SK-N-SH (cell line): ENCODE results near the gene ELMO1. TPM values are rescaled to one million over a fixed set of nuclear protein-coding genes. Genes with fewer than 3 reads are reported as not detected.

ENCODE experiments used
- CTCF ChIA-PET: fragments of 300-600, 350-600 bp; formaldehyde crosslinking; extraction: SDS; loops from one replicate; lab custom pipeline; 2021; lab: Yijun Ruan, JAX
- POLR2A ChIA-PET: fragments of 350-600 bp; sonication (Branson Sonifier 250); formaldehyde crosslinking; extraction: SDS; loops from one replicate; lab custom pipeline; 2020; ENCODE audit warnings: antibody characterized with exemption, inconsistent platforms; lab: Yijun Ruan, JAX
- DNase-seq: peaks from one replicate; pipeline ENCODE4 v3.0.0; 2012
- H2AFZ ChIP-seq: fragments of 200-600 bp; sonication (generic); 2 replicates; pipeline ENCODE4 v1.8.1; 2016; ENCODE audit warnings: antibody characterized with exemption, mild to moderate bottlenecking, low read depth
- H3F3A ChIP-seq: fragments of 200-600 bp; sonication (generic); replicated peaks from 2 replicates; pipeline ENCODE3; 2016; ENCODE audit warnings: antibody characterized with exemption, mild to moderate bottlenecking; ENCODE audit not compliant: insufficient read depth
- H3K27ac ChIP-seq, 2 experiments: fragments of 200-500 bp in 1 of 2; fragments of 200-600 bp in 1 of 2; sonication (Bioruptor generic) in 1 of 2; sonication (generic), shearing (Covaris generic) in 1 of 2; 2 replicates each; pipeline versions ENCODE4 v1.5.1 to v1.6.1; 2014 to 2016; ENCODE audit warnings: low read depth in 2 of 2, inconsistent platforms in 1 of 2, low read length in 1 of 2, mild to moderate bottlenecking in 1 of 2, mixed read lengths in 1 of 2
- H3K27me3 ChIP-seq: fragments of 200-600 bp; sonication (generic), shearing (Covaris generic); 2 replicates; pipeline ENCODE4 v1.6.1; 2016; ENCODE audit warnings: mixed run types; ENCODE audit not compliant: insufficient read depth
- H3K36me3 ChIP-seq, 2 experiments: fragments of 200-500 bp in 1 of 2; fragments of 200-600 bp in 1 of 2; sonication (Bioruptor generic) in 1 of 2; sonication (generic) in 1 of 2; replicated peaks in 1 of 2; 2 replicates each; pipeline versions ENCODE3 to v1.5.1; 2014 to 2016; ENCODE audit warnings: low read length in 1 of 2, mild to moderate bottlenecking in 1 of 2; ENCODE audit not compliant: insufficient read depth in 2 of 2, control insufficient read depth in 1 of 2
- H3K4me1 ChIP-seq, 2 experiments: fragments of 200-500 bp in 1 of 2; fragments of 200-600 bp in 1 of 2; sonication (Bioruptor generic) in 1 of 2; sonication (generic), shearing (Covaris generic) in 1 of 2; 2 replicates each; pipeline versions ENCODE4 v1.5.1 to v1.6.1; 2014 to 2016; ENCODE audit warnings: low read depth in 1 of 2, low read length in 1 of 2, mixed run types in 1 of 2; ENCODE audit not compliant: insufficient read depth in 2 of 2, control insufficient read depth in 1 of 2
- H3K4me2 ChIP-seq: fragments of 200-600 bp; sonication (generic), shearing (Covaris generic); 2 replicates; pipeline ENCODE4 v1.6.1; 2017; ENCODE audit warnings: mixed run types
- H3K4me3 ChIP-seq, 2 experiments: fragments of 200-500 bp in 1 of 2; fragments of 200-600 bp in 1 of 2; sonication (Bioruptor generic) in 1 of 2; sonication (generic), shearing (Covaris generic) in 1 of 2; 2 replicates each; pipeline versions ENCODE4 v1.5.1 to v1.8.1; 2014 to 2016; ENCODE audit warnings: low read depth in 2 of 2, inconsistent platforms in 1 of 2, low read length in 1 of 2, mild to moderate bottlenecking in 1 of 2, mixed read lengths in 1 of 2, moderate library complexity in 1 of 2
- H3K79me2 ChIP-seq: fragments of 200-600 bp; sonication (generic); 2 replicates; pipeline ENCODE4 v1.8.1; 2017; ENCODE audit warnings: mild to moderate bottlenecking; ENCODE audit not compliant: insufficient read depth
- H3K9ac ChIP-seq: fragments of 200-600 bp; sonication (generic); 2 replicates; pipeline ENCODE4 v1.6.1; 2017; ENCODE audit warnings: mixed run types
- H3K9me2 ChIP-seq: fragments of 200-600 bp; sonication (generic); 2 replicates; pipeline ENCODE4 v1.6.1; 2017; ENCODE audit warnings: mixed run types
- H3K9me3 ChIP-seq: fragments of 200-600 bp; sonication (generic); 2 replicates; pipeline ENCODE4 v1.6.1; 2017; ENCODE audit warnings: mixed run types, mild to moderate bottlenecking, moderate library complexity
- H4K20me1 ChIP-seq: fragments of 200-600 bp; sonication (generic); 2 replicates; pipeline ENCODE4 v1.6.1; 2017; ENCODE audit warnings: mild to moderate bottlenecking, mixed run types; ENCODE audit not compliant: insufficient read depth
- CHD2 ChIP-seq: fragments of 150-350 bp; IDR thresholded peaks from 2 replicates; pipeline ENCODE4 v1.6.1; 2018; ENCODE audit warnings: low read length; ENCODE audit not compliant: partially characterized antibody
- ELF1 ChIP-seq: IDR thresholded peaks from 2 replicates; pipeline ENCODE4 v1.4.0; 2012
- EP300 ChIP-seq, 2 experiments: IDR thresholded peaks; 2 replicates each; pipeline versions ENCODE4 v1.4.0 to v1.6.1; 2012; ENCODE audit warnings: borderline replicate concordance in 1 of 2, low read depth in 1 of 2, low read length in 1 of 2
- EZH2phosphoT487 ChIP-seq: fragments of 200-600 bp; sonication (generic); IDR thresholded peaks from 2 replicates; pipeline ENCODE4 v1.6.1; 2017; ENCODE audit warnings: low read depth, mixed run types, mild to moderate bottlenecking, antibody characterized with exemption, moderate library complexity, borderline replicate concordance
- FOXM1 ChIP-seq: IDR thresholded peaks from 2 replicates; pipeline ENCODE4 v1.4.0; 2012; ENCODE audit warnings: low read depth, mild to moderate bottlenecking
- GABPA ChIP-seq: IDR thresholded peaks from 2 replicates; pipeline ENCODE4 v1.4.0; 2012; ENCODE audit warnings: low read depth, mild to moderate bottlenecking
- GATA2 ChIP-seq: sonication (generic); formaldehyde crosslinking; IDR thresholded peaks from 2 replicates; pipeline ENCODE4 v1.5.0; 2020; ENCODE audit warnings: mild to moderate bottlenecking, missing genetic modification reagents
- JUND ChIP-seq: IDR thresholded peaks from 2 replicates; pipeline ENCODE4 v1.4.0; 2012
- MAX ChIP-seq: IDR thresholded peaks from 2 replicates; pipeline ENCODE4 v1.4.0; 2012; ENCODE audit warnings: low read depth
- MEF2A ChIP-seq: IDR thresholded peaks from 2 replicates; pipeline ENCODE4 v1.4.0; 2012; ENCODE audit warnings: low read depth, borderline replicate concordance
- MXI1 ChIP-seq: IDR thresholded peaks from 2 replicates; pipeline ENCODE4 v1.6.1; 2012; ENCODE audit warnings: mild to moderate bottlenecking, low read depth, low read length, improper control_type of control experiment
- NFIC ChIP-seq: IDR thresholded peaks from 2 replicates; pipeline ENCODE4 v1.4.0; 2012; ENCODE audit warnings: borderline replicate concordance
- NRF1 ChIP-seq: IDR thresholded peaks from 2 replicates; pipeline ENCODE4 v1.6.1; 2012; ENCODE audit warnings: low read depth, mild to moderate bottlenecking, low read length
- POLR2AphosphoS5 ChIP-seq: IDR thresholded peaks from 2 replicates; pipeline ENCODE4 v1.6.1; 2012; ENCODE audit warnings: low read depth, low read length
- RAD21 ChIP-seq: IDR thresholded peaks from 2 replicates; pipeline ENCODE4 v1.6.1; 2012; ENCODE audit warnings: mild to moderate bottlenecking, low read length
- REST ChIP-seq: IDR thresholded peaks from 2 replicates; pipeline ENCODE4 v1.6.1; 2012; ENCODE audit warnings: mild to moderate bottlenecking, low read depth, low read length, moderate library complexity
- RFX5 ChIP-seq: IDR thresholded peaks from 2 replicates; pipeline ENCODE4 v1.6.1; 2012; ENCODE audit warnings: mild to moderate bottlenecking, improper control_type of control experiment, low read length
- SMC3 ChIP-seq: IDR thresholded peaks from 2 replicates; pipeline ENCODE4 v1.6.1; 2012; ENCODE audit warnings: low read depth, low read length, improper control_type of control experiment
- TCF12 ChIP-seq: IDR thresholded peaks from 2 replicates; pipeline ENCODE4 v1.4.0; 2012
- TEAD4 ChIP-seq: IDR thresholded peaks from 2 replicates; pipeline ENCODE4 v1.4.0; 2012; ENCODE audit warnings: mild to moderate bottlenecking, borderline replicate concordance; ENCODE audit not compliant: insufficient read depth
- USF1 ChIP-seq: IDR thresholded peaks from 2 replicates; pipeline ENCODE4 v1.4.0; 2012; ENCODE audit warnings: low read depth, borderline replicate concordance
- USF2 ChIP-seq: fragments of 150-350 bp; IDR thresholded peaks from 2 replicates; pipeline ENCODE4 v1.6.1; 2017; ENCODE audit warnings: antibody characterized with exemption, low read length, low read depth, borderline replicate concordance
- WGBS: methylation state at CpG from one replicate; pipeline ENCODE4 v1.1.6; 2017; ENCODE audit warnings: low lambda C conversion rate; 5-methylcytosine and 5-hydroxymethylcytosine counted together
- polyA plus RNA-seq, 3 experiments: library from polyadenylated mRNA; depleted of rRNA; stranded (reverse); fragments of >200 nt; gene quantifications; 2 replicates each; pipeline ENCODE4 v1.2.3, GENCODE V29; 2012

Gene ELMO1
- polyA plus RNA-seq, 1 of the 3 experiments (the other 2 are of a cell fraction) = 0.64 TPM

GRCh38 chr7:37425498-37425897 lies 23.2 kb downstream of the ELMO1 start:
- ChIA-PET POLR2A (no interaction called here), CTCF (interaction anchor here (1.4 to 1.6 kb wide), 2 partner anchors 141 to 307 kb away, joined by 3 to 6 read pairs; no protein-coding TSS in a partner anchor)
- Histone ChIP-seq H3K4me2 (no peak overlapping the region), H3K9me2 (no peaks in the 10 kb centered on the region), H3K36me3 (no peaks in the 10 kb centered on the region), H3K9me3 (no peaks in the 10 kb centered on the region; the same call in 1 of the 2 replicates), H4K20me1 (no peaks in the 10 kb centered on the region), H3K79me2 (no peaks in the 10 kb centered on the region), H3K4me3 (no peak overlapping the region), H3K27ac (no peak overlapping the region), H3F3A (no peaks in the 10 kb centered on the region), H2AFZ (no peak overlapping the region), H3K27me3 (no peaks in the 10 kb centered on the region), H3K4me1 (peaks cover 0 to 11% of the 10 kb centered on the region in 2 experiments; a peak in 2 of 4 replicates), H3K9ac (no peak overlapping the region)
- no peak for DNase-seq
- TF ChIP-seq POLR2AphosphoS5 (no peak), TCF12 (no peak), RFX5 (no peak), EP300 (IDR thresholded peaks at IDR 0.05; ENCODE audit: borderline replicate concordance in 1 of 2, low read depth in 1 of 2, low read length in 1 of 2) (no peak), JUND (no peak), TEAD4 (no peak), USF1 (no peak), NRF1 (no peak)
- 30% methylated on average over 5 of the region's 5 CpGs for WGBS

GRCh38 chr7:37424995-37425394 lies 23.7 kb downstream of the ELMO1 start:
- no peak for DNase-seq
- no peaks in the 10 kb centered on the region for H3F3A ChIP-seq
- no peaks in the 10 kb centered on the region for H4K20me1 ChIP-seq
- H3K4me2 ChIP-seq = no peak overlapping the region
- no peak overlapping the region for H2AFZ ChIP-seq
- 39% methylated on average over 2 of the region's 2 CpGs for WGBS
- TF ChIP-seq FOXM1 (no peak), USF2 (no peak), NFIC (no peak), MEF2A (no peak), POLR2AphosphoS5 (no peak), RAD21 (no peak), ELF1 (no peak), NRF1 (no peak), MXI1 (no peak), CHD2 (no peak), EZH2phosphoT487 (no peak), GATA2 (no peak), RFX5 (no peak), TCF12 (no peak), GABPA (no peak), SMC3 (no peak), MAX (no peak), REST (no peak), TEAD4 (no peak)
- peaks cover 0 to 13% of the 10 kb centered on the region in 2 experiments; a peak in 2 of 4 replicates for H3K4me1 ChIP-seq
- no peak overlapping the region for H3K4me3 ChIP-seq
- no peaks in the 10 kb centered on the region for H3K9me2 ChIP-seq
- ChIA-PET CTCF (interaction anchor here (1.4 to 1.6 kb wide), 3 partner anchors 70 to 307 kb away, joined by 3 to 6 read pairs (median 3); no protein-coding TSS in a partner anchor), POLR2A (no interaction called here)
- no peak overlapping the region for H3K9ac ChIP-seq
- no peaks in the 10 kb centered on the region; the same call in 1 of the 2 replicates for H3K9me3 ChIP-seq
- H3K27me3 ChIP-seq = no peaks in the 10 kb centered on the region
- no peaks in the 10 kb centered on the region for H3K36me3 ChIP-seq
- H3K27ac ChIP-seq = no peak overlapping the region
- no peaks in the 10 kb centered on the region for H3K79me2 ChIP-seq
